CD4-positive, alpha-beta T cell (primary cell): ENCODE results near the gene ERGIC2. TPM values are rescaled to one million over a fixed set of nuclear protein-coding genes. Genes with fewer than 3 reads are reported as not detected.

Experiments used
- ATAC-seq: fragments of 200-7000 bp; cut with Tn5 transposase; one replicate; pipeline ENCODE4 v1.10.0; 2022; ENCODE audit warnings: mild to moderate bottlenecking; ENCODE audit not compliant: poor library complexity
- CTCF ChIA-PET: fragments of 350-600 bp; sonication (Branson Sonifier 250); formaldehyde crosslinking; loops from one replicate; lab custom pipeline; 2021; ENCODE audit warnings: antibody characterized with exemption, inconsistent platforms; lab: Charles Lee
- POLR2A ChIA-PET: fragments of 350-600 bp; sonication (Branson Sonifier 250); formaldehyde crosslinking; loops from one replicate; lab custom pipeline; 2021; ENCODE audit warnings: antibody characterized with exemption, inconsistent platforms; lab: Charles Lee
- DNase-seq, 14 experiments: peaks; one replicate each; pipeline ENCODE4 v3.0.0-alpha.2; 2013 to 2020; ENCODE audit warnings: mixed read lengths in 2 of 14
- H3K27ac ChIP-seq, 2 donors: one replicate each; pipeline versions ENCODE4 v1.5.1 to v1.7.0; 2013; ENCODE audit warnings: low read length in 2 of 2, low read depth in 1 of 2, mild to moderate bottlenecking in 1 of 2
- H3K27me3 ChIP-seq, 2 experiments: 1 replicate in 1 of 2; 2 replicates in 1 of 2; pipeline versions ENCODE4 v1.6.1 to v1.7.0; 2013; ENCODE audit warnings: low read length in 2 of 2, control low read depth in 1 of 2, mild to moderate bottlenecking in 1 of 2, moderate library complexity in 1 of 2; ENCODE audit not compliant: insufficient read depth in 2 of 2, control insufficient read depth in 1 of 2
- H3K36me3 ChIP-seq: one replicate; pipeline ENCODE4 v1.6.1; 2013; ENCODE audit warnings: low read length, control low read depth; ENCODE audit not compliant: insufficient read depth
- H3K4me1 ChIP-seq: one replicate; pipeline ENCODE4 v1.6.1; 2013; ENCODE audit warnings: low read length, control low read depth; ENCODE audit not compliant: insufficient read depth
- H3K4me3 ChIP-seq: one replicate; pipeline ENCODE4 v1.5.1; 2013; ENCODE audit warnings: mild to moderate bottlenecking, low read length, moderate library complexity
- H3K9me3 ChIP-seq, 2 experiments: 1 replicate in 1 of 2; 2 replicates in 1 of 2; pipeline versions ENCODE4 v1.6.1 to v1.7.0; 2013; ENCODE audit warnings: low read length in 2 of 2, mild to moderate bottlenecking in 2 of 2, control low read depth in 1 of 2, moderate library complexity in 1 of 2; ENCODE audit not compliant: control insufficient read depth in 1 of 2, insufficient read depth in 1 of 2
- H3K27ac Mint-ChIP-seq: one replicate; pipeline ENCODE4 v1.8.0; 2020; ENCODE audit warnings: mixed read lengths
- H3K27me3 Mint-ChIP-seq: one replicate; pipeline ENCODE4 v1.8.0; 2021; ENCODE audit warnings: mixed read lengths
- H3K36me3 Mint-ChIP-seq: one replicate; pipeline ENCODE4 v1.8.0; 2021; ENCODE audit warnings: low read depth, mixed read lengths
- H3K4me1 Mint-ChIP-seq: one replicate; pipeline ENCODE4 v1.8.0; 2021; ENCODE audit warnings: low read depth, mixed read lengths
- H3K4me3 Mint-ChIP-seq: one replicate; pipeline ENCODE4 v1.8.0; 2020; ENCODE audit warnings: mild to moderate bottlenecking, mixed read lengths
- H3K9me3 Mint-ChIP-seq: one replicate; pipeline ENCODE4 v1.8.0; 2020; ENCODE audit warnings: mixed read lengths
- CTCF ChIP-seq: fragments of 200-600 bp; IDR thresholded peaks from one replicate; pipeline ENCODE4 v1.8.0; 2022; ENCODE audit warnings: antibody characterized with exemption, mild to moderate bottlenecking
- intact Hi-C, 2 experiments: fragments of 100-400 bp; cut with DNase I in 1 of 2; cut with micrococcal nuclease in 1 of 2; formaldehyde crosslinking; loops; one replicate each; pipeline versions ENCODE4 v1.15.1 to v1.9.0; 2023 to 2025; cut with DNase I, micrococcal nuclease
- total RNA-seq, 174 experiments: library from RNA in 2 of 174; stranded (reverse) in 2 of 174; gene quantifications; one replicate each; pipeline ENCODE4 v1.2.3 and lab custom pipeline; 2021 to 2026

Gene ERGIC2
- total RNA-seq, 2 experiments from 2014 or later = 29.4 to 32.1 TPM

DNA sequence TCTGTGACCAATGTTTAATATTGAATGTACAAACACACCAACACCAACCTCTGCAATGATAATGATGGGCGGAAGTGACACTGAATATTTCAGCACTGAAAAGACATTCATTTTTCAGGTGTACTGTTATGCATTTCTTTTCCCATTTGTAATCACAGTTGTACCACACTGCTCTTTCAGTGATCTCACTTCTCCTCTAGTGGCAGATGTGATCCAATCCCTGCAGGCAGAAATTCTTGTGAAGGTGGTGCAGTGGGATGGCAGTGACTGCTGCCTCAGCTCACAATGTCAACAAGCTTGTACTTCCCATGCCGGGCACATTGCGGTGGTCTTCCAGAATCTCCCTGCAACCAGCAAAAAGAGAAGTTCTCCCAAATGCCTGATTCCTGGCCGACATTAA is 23.0 kb upstream of the ERGIC2 start:
- Mint-ChIP-seq H3K36me3 (no peaks in the 10 kb centered on the region), H3K27ac (no peak overlapping the region), H3K27me3 (peaks cover 39% of the 10 kb centered on the region), H3K9me3 (no peaks in the 10 kb centered on the region), H3K4me3 (no peak overlapping the region), H3K4me1 (no peaks in the 10 kb centered on the region)
- ChIA-PET POLR2A (no interaction called here), CTCF (no interaction called here)
- H3K4me1 ChIP-seq = no peaks in the 10 kb centered on the region
- no peak for TF ChIP-seq CTCF
- H3K9me3 ChIP-seq = no peaks in the 10 kb centered on the region
- H3K27me3 ChIP-seq = no peaks in the 10 kb centered on the region
- ATAC-seq (no peak), DNase-seq (no peak)
- intact Hi-C loops = no loop called here
- no peak overlapping the region for H3K27ac ChIP-seq
- H3K4me3 ChIP-seq = no peak overlapping the region
- no peaks in the 10 kb centered on the region for H3K36me3 ChIP-seq

DNA sequence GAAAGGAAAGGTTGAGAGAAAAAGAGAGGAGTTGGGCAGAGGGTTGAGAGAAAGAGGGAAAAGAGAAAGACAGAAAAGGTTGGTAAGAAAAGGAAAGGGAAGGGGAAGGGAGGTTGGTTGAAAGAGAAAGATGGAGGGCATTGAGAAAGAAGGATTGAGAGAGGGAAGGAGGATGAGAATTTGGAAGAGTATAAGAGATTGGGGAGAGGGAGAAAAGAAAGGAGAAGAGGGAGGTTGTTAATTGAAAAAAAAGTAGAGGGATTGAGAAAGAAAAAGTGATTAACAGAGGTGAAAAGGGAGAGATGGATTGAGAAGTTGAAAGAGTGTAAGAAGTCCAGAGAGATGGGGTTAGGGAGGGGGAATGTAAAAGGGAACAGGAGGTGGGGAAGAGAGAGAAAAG is 21.5 kb upstream of the ERGIC2 start:
- ChIA-PET CTCF (no interaction called here), POLR2A (no interaction called here)
- intact Hi-C loops = no loop called here
- no peaks in the 10 kb centered on the region for H3K9me3 ChIP-seq
- Mint-ChIP-seq H3K27ac (no peak overlapping the region), H3K4me3 (no peak overlapping the region), H3K4me1 (no peaks in the 10 kb centered on the region), H3K9me3 (no peaks in the 10 kb centered on the region), H3K27me3 (peaks cover 45% of the 10 kb centered on the region), H3K36me3 (no peaks in the 10 kb centered on the region)
- DNase-seq (no peak), ATAC-seq (no peak)
- H3K4me3 ChIP-seq = no peak overlapping the region
- no peak overlapping the region for H3K27ac ChIP-seq
- no peaks in the 10 kb centered on the region for H3K4me1 ChIP-seq
- no peaks in the 10 kb centered on the region for H3K27me3 ChIP-seq
- TF ChIP-seq CTCF = no peak
- H3K36me3 ChIP-seq = no peaks in the 10 kb centered on the region

DNA sequence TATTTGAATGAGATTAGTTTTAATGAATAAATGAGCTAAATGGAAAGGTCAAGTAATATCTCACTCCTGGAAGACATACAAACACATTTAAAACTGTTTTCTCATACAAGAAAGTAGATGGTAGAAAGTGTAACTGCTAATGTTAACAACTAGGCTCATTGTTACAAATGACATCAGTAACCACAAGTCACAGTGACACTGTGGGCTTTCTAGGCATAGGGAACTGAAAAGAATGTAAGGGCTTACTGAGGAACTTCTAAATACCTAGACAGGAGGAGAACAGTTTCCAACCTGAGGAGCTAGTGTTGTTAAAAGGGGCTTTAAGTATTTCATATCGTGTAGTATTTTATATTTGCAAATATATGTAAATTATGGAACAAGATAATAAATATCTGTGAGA is 17.5 kb upstream of the ERGIC2 start:
- H3K27me3 ChIP-seq = no peaks in the 10 kb centered on the region
- H3K9me3 ChIP-seq = no peaks in the 10 kb centered on the region
- Mint-ChIP-seq H3K4me3 (no peak overlapping the region), H3K27ac (no peak overlapping the region), H3K4me1 (no peaks in the 10 kb centered on the region), H3K9me3 (no peaks in the 10 kb centered on the region), H3K27me3 (peaks cover 27% of the 10 kb centered on the region), H3K36me3 (no peaks in the 10 kb centered on the region)
- DNase-seq (no peak), ATAC-seq (no peak)
- CTCF ChIA-PET = no interaction called here
- H3K36me3 ChIP-seq = no peaks in the 10 kb centered on the region
- POLR2A ChIA-PET = interaction anchor here (1.0 kb wide), 1 partner anchor 18 kb away, joined by 3 read pairs; the partner anchor contains the start of gene ERGIC2
- no peak overlapping the region for H3K4me3 ChIP-seq
- no peak for TF ChIP-seq CTCF
- intact Hi-C loops = no loop called here
- H3K27ac ChIP-seq = no peak overlapping the region
- no peaks in the 10 kb centered on the region for H3K4me1 ChIP-seq
